Panc1 (cell line): ENCODE measurements around the gene ADAMTS16. TPM values are rescaled to one million over a fixed set of nuclear protein-coding genes. Genes with fewer than 3 reads are reported as not detected.

ENCODE experiments used
- ATAC-seq: fragments of 200-7000 bp; cut with Tn5 transposase; 2 replicates; pipeline ENCODE4 v1.9.1; 2020; ENCODE audit warnings: mild to moderate bottlenecking, moderate library complexity
- BruUV-seq: library from RNA; stranded (reverse); fragments of 400-500 nt; replicated peaks from 2 replicates; lab custom pipeline; 2021; lab: Mats Ljungman, UMichigan
- CTCF ChIA-PET: fragments of 300-600 bp; sonication (Branson Sonifier 250); formaldehyde crosslinking; loops from one replicate; lab custom pipeline; 2022; ENCODE audit warnings: antibody characterized with exemption; lab: Charles Lee
- POLR2A ChIA-PET: fragments of 300-600 bp; sonication (Branson Sonifier 250); formaldehyde crosslinking; loops from one replicate; lab custom pipeline; 2022; ENCODE audit warnings: antibody characterized with exemption; lab: Charles Lee
- DNase-seq: peaks from one replicate; pipeline ENCODE4 v3.0.0-alpha.2; 2010; ENCODE audit warnings: low read depth, low spot score
- H3K27ac ChIP-seq: 2 replicates; pipeline ENCODE4 v1.5.1; 2011; ENCODE audit warnings: mild to moderate bottlenecking, low read length, inconsistent platforms
- H3K27me3 ChIP-seq: fragments of 200-500 bp; sonication (Bioruptor generic); 2 replicates; pipeline ENCODE4 v1.6.0; 2014; ENCODE audit warnings: low read length, inconsistent platforms; ENCODE audit not compliant: control insufficient read depth, insufficient read depth
- H3K36me3 ChIP-seq: fragments of 200-500 bp; sonication (Bioruptor generic); 2 replicates; pipeline ENCODE4 v1.5.1; 2014; ENCODE audit warnings: inconsistent platforms, mild to moderate bottlenecking, low read length, moderate library complexity; ENCODE audit not compliant: control insufficient read depth, insufficient read depth
- H3K4me1 ChIP-seq: 2 replicates; pipeline ENCODE4 v1.5.1; 2011; ENCODE audit warnings: inconsistent platforms, mild to moderate bottlenecking, low read length, moderate library complexity; ENCODE audit not compliant: control insufficient read depth, insufficient read depth
- H3K4me3 ChIP-seq, 2 experiments: 2 replicates each; pipeline ENCODE4 v1.5.1; 2011 to 2012; ENCODE audit warnings: low read depth in 2 of 2, low read length in 2 of 2, mild to moderate bottlenecking in 2 of 2, inconsistent platforms in 1 of 2, moderate library complexity in 1 of 2
- H3K9me3 ChIP-seq: fragments of 200-500 bp; sonication (Bioruptor generic); 2 replicates; pipeline ENCODE4 v1.5.1; 2014; ENCODE audit warnings: low read depth, mild to moderate bottlenecking, inconsistent platforms, low read length, moderate library complexity; ENCODE audit not compliant: control insufficient read depth, insufficient read depth
- CTCF ChIP-seq: fragments of 450-650 bp; IDR thresholded peaks from 2 replicates; pipeline ENCODE4 v1.5.1; 2017; ENCODE audit warnings: mild to moderate bottlenecking
- POLR2AphosphoS5 ChIP-seq: IDR thresholded peaks from 2 replicates; pipeline ENCODE4 v1.6.1; 2012; ENCODE audit warnings: mild to moderate bottlenecking, low read depth, low read length, moderate library complexity
- SIN3A ChIP-seq: IDR thresholded peaks from 2 replicates; pipeline ENCODE4 v1.6.1; 2012; ENCODE audit warnings: low read depth, mild to moderate bottlenecking, low read length, moderate library complexity, borderline replicate concordance; ENCODE audit not compliant: insufficient read depth
- TCF7L2 ChIP-seq: IDR thresholded peaks from 2 replicates; pipeline ENCODE4 v1.6.1; 2011; ENCODE audit warnings: mild to moderate bottlenecking, low read depth, low read length, inconsistent platforms
- in situ Hi-C: cut with HindIII; loops from 2 replicates; pipeline ENCODE4 v1.10.0; 2016; ENCODE audit warnings: low sequenced_read_pairs, low pct_unique_long_range_greater_than_20kb
- intact Hi-C: fragments of 100-400 bp; cut with micrococcal nuclease; formaldehyde crosslinking; loops from one replicate; pipeline ENCODE4 v1.10.0; 2022; ENCODE audit not compliant: unreplicated experiment
- total RNA-seq: library from RNA; stranded (reverse); gene quantifications from one replicate; pipeline ENCODE4 v1.2.1, GENCODE V29; 2021; ENCODE audit not compliant: unreplicated experiment
- TF ChIP-seq, protein P1 (sequence below), 2 experiments: IDR thresholded peaks; 2 replicates each; pipeline ENCODE4 v1.6.1; 2011 to 2012; ENCODE audit warnings: low read depth in 2 of 2, control low read depth in 1 of 2, low read length in 1 of 2, mild to moderate bottlenecking in 1 of 2, moderate library complexity in 1 of 2; ENCODE audit not compliant: insufficient read depth in 1 of 2

The ADAMTS16 gene
- total RNA-seq, 1 experiment from 2014 or later = 0.54 TPM

GRCh38 chr5:5352675-5353074, 212.5 kb downstream of the ADAMTS16 start:
- Histone ChIP-seq H3K4me3 (no peak overlapping the region), H3K27ac (no peak overlapping the region), H3K4me1 (no peaks in the 10 kb centered on the region), H3K27me3 (no peaks in the 10 kb centered on the region), H3K36me3 (no peaks in the 10 kb centered on the region), H3K9me3 (no peaks in the 10 kb centered on the region)
- ATAC-seq (no peak), DNase-seq (no peak)
- intact Hi-C loops = no loop called here
- no TSS peak for BruUV-seq
- CTCF ChIA-PET = no interaction called here
- POLR2A ChIA-PET = no interaction called here
- TF ChIP-seq TCF7L2 = no peak
- TF ChIP-seq, protein P1, sequence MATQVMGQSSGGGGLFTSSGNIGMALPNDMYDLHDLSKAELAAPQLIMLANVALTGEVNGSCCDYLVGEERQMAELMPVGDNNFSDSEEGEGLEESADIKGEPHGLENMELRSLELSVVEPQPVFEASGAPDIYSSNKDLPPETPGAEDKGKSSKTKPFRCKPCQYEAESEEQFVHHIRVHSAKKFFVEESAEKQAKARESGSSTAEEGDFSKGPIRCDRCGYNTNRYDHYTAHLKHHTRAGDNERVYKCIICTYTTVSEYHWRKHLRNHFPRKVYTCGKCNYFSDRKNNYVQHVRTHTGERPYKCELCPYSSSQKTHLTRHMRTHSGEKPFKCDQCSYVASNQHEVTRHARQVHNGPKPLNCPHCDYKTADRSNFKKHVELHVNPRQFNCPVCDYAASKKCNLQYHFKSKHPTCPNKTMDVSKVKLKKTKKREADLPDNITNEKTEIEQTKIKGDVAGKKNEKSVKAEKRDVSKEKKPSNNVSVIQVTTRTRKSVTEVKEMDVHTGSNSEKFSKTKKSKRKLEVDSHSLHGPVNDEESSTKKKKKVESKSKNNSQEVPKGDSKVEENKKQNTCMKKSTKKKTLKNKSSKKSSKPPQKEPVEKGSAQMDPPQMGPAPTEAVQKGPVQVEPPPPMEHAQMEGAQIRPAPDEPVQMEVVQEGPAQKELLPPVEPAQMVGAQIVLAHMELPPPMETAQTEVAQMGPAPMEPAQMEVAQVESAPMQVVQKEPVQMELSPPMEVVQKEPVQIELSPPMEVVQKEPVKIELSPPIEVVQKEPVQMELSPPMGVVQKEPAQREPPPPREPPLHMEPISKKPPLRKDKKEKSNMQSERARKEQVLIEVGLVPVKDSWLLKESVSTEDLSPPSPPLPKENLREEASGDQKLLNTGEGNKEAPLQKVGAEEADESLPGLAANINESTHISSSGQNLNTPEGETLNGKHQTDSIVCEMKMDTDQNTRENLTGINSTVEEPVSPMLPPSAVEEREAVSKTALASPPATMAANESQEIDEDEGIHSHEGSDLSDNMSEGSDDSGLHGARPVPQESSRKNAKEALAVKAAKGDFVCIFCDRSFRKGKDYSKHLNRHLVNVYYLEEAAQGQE (IDR thresholded peaks at IDR 0.05; ENCODE audit: insufficient read depth in 1 of 2, low read depth in 2 of 2, low read length in 1 of 2) = no peak
- TF ChIP-seq POLR2AphosphoS5 = no peak
- no peak for TF ChIP-seq SIN3A
- TF ChIP-seq CTCF = no peak
- in situ Hi-C loops = no loop called here

DNA sequence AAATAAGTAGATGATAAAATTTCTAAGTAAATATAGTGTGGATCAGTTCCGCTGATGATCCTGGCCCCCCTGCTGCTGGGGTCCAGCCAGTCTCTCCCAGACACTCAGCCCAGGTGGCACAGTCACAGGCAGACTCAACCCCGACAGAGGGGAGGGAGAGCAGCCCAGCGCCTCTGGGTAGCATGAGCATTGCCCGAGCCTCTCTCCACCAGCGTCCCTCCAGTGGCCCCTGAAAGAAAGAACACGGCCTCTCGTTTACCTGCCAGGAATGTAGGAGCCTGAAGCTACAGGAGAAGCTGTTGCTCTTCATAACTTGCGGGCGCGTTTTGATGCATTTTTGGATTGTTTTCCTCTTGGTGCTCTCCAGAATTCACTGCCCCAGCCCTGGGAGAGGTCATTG, 213.6 kb downstream of the ADAMTS16 start:
- H3K36me3 ChIP-seq = no peaks in the 10 kb centered on the region
- ATAC-seq (no peak), DNase-seq (no peak)
- intact Hi-C loops = no loop called here
- ChIA-PET CTCF (no interaction called here), POLR2A (no interaction called here)
- H3K9me3 ChIP-seq = no peaks in the 10 kb centered on the region
- 0 out of 2 replicates have a peak, but pooled peaks cover 2% of the 10 kb centered on the region for H3K27me3 ChIP-seq
- no peak overlapping the region for H3K4me3 ChIP-seq
- no peak overlapping the region for H3K27ac ChIP-seq
- no peaks in the 10 kb centered on the region for H3K4me1 ChIP-seq
- in situ Hi-C loops = no loop called here
- no TSS peak for BruUV-seq
- TF ChIP-seq, protein P1 (IDR thresholded peaks at IDR 0.05; ENCODE audit: insufficient read depth in 1 of 2, low read depth in 2 of 2, low read length in 1 of 2) = no peak
- TF ChIP-seq CTCF (no peak), SIN3A (no peak), TCF7L2 (no peak), POLR2AphosphoS5 (no peak)
